SK-N-SH (cell line): ENCODE measurements around the gene TRIM38. TPM values are rescaled to one million over a fixed set of nuclear protein-coding genes. Genes with fewer than 3 reads are reported as not detected.
A peak's percentile ranks its signal among the peaks of the same experiment; 100 is the strongest.

ENCODE experiments used
- CTCF ChIA-PET: fragments of 300-600, 350-600 bp; formaldehyde crosslinking; extraction: SDS; loops from one replicate; lab custom pipeline; 2021; lab: Yijun Ruan, JAX
- POLR2A ChIA-PET: fragments of 350-600 bp; sonication (Branson Sonifier 250); formaldehyde crosslinking; extraction: SDS; loops from one replicate; lab custom pipeline; 2020; ENCODE audit warnings: antibody characterized with exemption, inconsistent platforms; lab: Yijun Ruan, JAX
- DNase-seq: peaks from one replicate; pipeline ENCODE4 v3.0.0; 2012
- H2AFZ ChIP-seq: fragments of 200-600 bp; sonication (generic); 2 replicates; pipeline ENCODE4 v1.8.1; 2016; ENCODE audit warnings: antibody characterized with exemption, mild to moderate bottlenecking, low read depth
- H3F3A ChIP-seq: fragments of 200-600 bp; sonication (generic); replicated peaks from 2 replicates; pipeline ENCODE3; 2016; ENCODE audit warnings: antibody characterized with exemption, mild to moderate bottlenecking; ENCODE audit not compliant: insufficient read depth
- H3K27ac ChIP-seq, 2 experiments: fragments of 200-500 bp in 1 of 2; fragments of 200-600 bp in 1 of 2; sonication (Bioruptor generic) in 1 of 2; sonication (generic), shearing (Covaris generic) in 1 of 2; 2 replicates each; pipeline versions ENCODE4 v1.5.1 to v1.6.1; 2014 to 2016; ENCODE audit warnings: low read depth in 2 of 2, inconsistent platforms in 1 of 2, low read length in 1 of 2, mild to moderate bottlenecking in 1 of 2, mixed read lengths in 1 of 2
- H3K27me3 ChIP-seq: fragments of 200-600 bp; sonication (generic), shearing (Covaris generic); 2 replicates; pipeline ENCODE4 v1.6.1; 2016; ENCODE audit warnings: mixed run types; ENCODE audit not compliant: insufficient read depth
- H3K36me3 ChIP-seq, 2 experiments: fragments of 200-500 bp in 1 of 2; fragments of 200-600 bp in 1 of 2; sonication (Bioruptor generic) in 1 of 2; sonication (generic) in 1 of 2; replicated peaks in 1 of 2; 2 replicates each; pipeline versions ENCODE3 to v1.5.1; 2014 to 2016; ENCODE audit warnings: low read length in 1 of 2, mild to moderate bottlenecking in 1 of 2; ENCODE audit not compliant: insufficient read depth in 2 of 2, control insufficient read depth in 1 of 2
- H3K4me1 ChIP-seq, 2 experiments: fragments of 200-500 bp in 1 of 2; fragments of 200-600 bp in 1 of 2; sonication (Bioruptor generic) in 1 of 2; sonication (generic), shearing (Covaris generic) in 1 of 2; 2 replicates each; pipeline versions ENCODE4 v1.5.1 to v1.6.1; 2014 to 2016; ENCODE audit warnings: low read depth in 1 of 2, low read length in 1 of 2, mixed run types in 1 of 2; ENCODE audit not compliant: insufficient read depth in 2 of 2, control insufficient read depth in 1 of 2
- H3K4me2 ChIP-seq: fragments of 200-600 bp; sonication (generic), shearing (Covaris generic); 2 replicates; pipeline ENCODE4 v1.6.1; 2017; ENCODE audit warnings: mixed run types
- H3K4me3 ChIP-seq, 2 experiments: fragments of 200-500 bp in 1 of 2; fragments of 200-600 bp in 1 of 2; sonication (Bioruptor generic) in 1 of 2; sonication (generic), shearing (Covaris generic) in 1 of 2; 2 replicates each; pipeline versions ENCODE4 v1.5.1 to v1.8.1; 2014 to 2016; ENCODE audit warnings: low read depth in 2 of 2, inconsistent platforms in 1 of 2, low read length in 1 of 2, mild to moderate bottlenecking in 1 of 2, mixed read lengths in 1 of 2, moderate library complexity in 1 of 2
- H3K79me2 ChIP-seq: fragments of 200-600 bp; sonication (generic); 2 replicates; pipeline ENCODE4 v1.8.1; 2017; ENCODE audit warnings: mild to moderate bottlenecking; ENCODE audit not compliant: insufficient read depth
- H3K9ac ChIP-seq: fragments of 200-600 bp; sonication (generic); 2 replicates; pipeline ENCODE4 v1.6.1; 2017; ENCODE audit warnings: mixed run types
- H3K9me2 ChIP-seq: fragments of 200-600 bp; sonication (generic); 2 replicates; pipeline ENCODE4 v1.6.1; 2017; ENCODE audit warnings: mixed run types
- H3K9me3 ChIP-seq: fragments of 200-600 bp; sonication (generic); 2 replicates; pipeline ENCODE4 v1.6.1; 2017; ENCODE audit warnings: mixed run types, mild to moderate bottlenecking, moderate library complexity
- H4K20me1 ChIP-seq: fragments of 200-600 bp; sonication (generic); 2 replicates; pipeline ENCODE4 v1.6.1; 2017; ENCODE audit warnings: mild to moderate bottlenecking, mixed run types; ENCODE audit not compliant: insufficient read depth
- CTCF ChIP-seq: fragments of 200-600 bp; sonication (generic); IDR thresholded peaks from 2 replicates; pipeline ENCODE4 v1.6.1; 2017; ENCODE audit warnings: antibody characterized with exemption, mild to moderate bottlenecking, moderate library complexity
- EP300 ChIP-seq, 2 experiments: IDR thresholded peaks; 2 replicates each; pipeline versions ENCODE4 v1.4.0 to v1.6.1; 2012; ENCODE audit warnings: borderline replicate concordance in 1 of 2, low read depth in 1 of 2, low read length in 1 of 2
- EZH2phosphoT487 ChIP-seq: fragments of 200-600 bp; sonication (generic); IDR thresholded peaks from 2 replicates; pipeline ENCODE4 v1.6.1; 2017; ENCODE audit warnings: low read depth, mixed run types, mild to moderate bottlenecking, antibody characterized with exemption, moderate library complexity, borderline replicate concordance
- FOXM1 ChIP-seq: IDR thresholded peaks from 2 replicates; pipeline ENCODE4 v1.4.0; 2012; ENCODE audit warnings: low read depth, mild to moderate bottlenecking
- IRF3 ChIP-seq: fragments of 150-350 bp; IDR thresholded peaks from 2 replicates; pipeline ENCODE4 v1.6.1; 2016; ENCODE audit warnings: mild to moderate bottlenecking, low read depth, low read length
- JUND ChIP-seq: IDR thresholded peaks from 2 replicates; pipeline ENCODE4 v1.4.0; 2012
- MXI1 ChIP-seq: IDR thresholded peaks from 2 replicates; pipeline ENCODE4 v1.6.1; 2012; ENCODE audit warnings: mild to moderate bottlenecking, low read depth, low read length, improper control_type of control experiment
- NFIC ChIP-seq: IDR thresholded peaks from 2 replicates; pipeline ENCODE4 v1.4.0; 2012; ENCODE audit warnings: borderline replicate concordance
- POLR2AphosphoS5 ChIP-seq: IDR thresholded peaks from 2 replicates; pipeline ENCODE4 v1.6.1; 2012; ENCODE audit warnings: low read depth, low read length
- RXRA ChIP-seq: IDR thresholded peaks from 2 replicates; pipeline ENCODE4 v1.4.0; 2012; ENCODE audit warnings: low read depth, mild to moderate bottlenecking, borderline replicate concordance
- SMC3 ChIP-seq: IDR thresholded peaks from 2 replicates; pipeline ENCODE4 v1.6.1; 2012; ENCODE audit warnings: low read depth, low read length, improper control_type of control experiment
- TAF1 ChIP-seq: IDR thresholded peaks from 2 replicates; pipeline ENCODE4 v1.6.1; 2012; ENCODE audit warnings: low read depth, mild to moderate bottlenecking, low read length, moderate library complexity, borderline replicate concordance
- TEAD4 ChIP-seq: IDR thresholded peaks from 2 replicates; pipeline ENCODE4 v1.4.0; 2012; ENCODE audit warnings: mild to moderate bottlenecking, borderline replicate concordance; ENCODE audit not compliant: insufficient read depth
- ZBTB33 ChIP-seq: IDR thresholded peaks from 2 replicates; pipeline ENCODE4 v1.4.0; 2012; ENCODE audit warnings: low read depth, borderline replicate concordance
- WGBS: methylation state at CpG from one replicate; pipeline ENCODE4 v1.1.6; 2017; ENCODE audit warnings: low lambda C conversion rate; 5-methylcytosine and 5-hydroxymethylcytosine counted together
- polyA plus RNA-seq, 3 experiments: library from polyadenylated mRNA; depleted of rRNA; stranded (reverse); fragments of >200 nt; gene quantifications; 2 replicates each; pipeline ENCODE4 v1.2.3, GENCODE V29; 2012

The TRIM38 gene
- polyA plus RNA-seq, 1 of the 3 experiments (the other 2 are of a cell fraction), result 0.62 TPM

GRCh38 chr6:25965058-25965457 lies 2.5 kb downstream of the TRIM38 start (continued):
- TF ChIP-seq JUND, result no peak
- TF ChIP-seq MXI1, result no peak

GRCh38 chr6:25966711-25967110 lies 4.1 kb downstream of the TRIM38 start:
- Histone ChIP-seq H3K27me3 (no peaks in the 10 kb centered on the region), H3K9ac (no peak overlapping the region), H3K79me2 (no peaks in the 10 kb centered on the region), H4K20me1 (no peaks in the 10 kb centered on the region), H3K4me2 (no peak overlapping the region), H3K9me3 (no peaks in the 10 kb centered on the region), H3F3A (no peaks in the 10 kb centered on the region), H3K27ac (no peak overlapping the region), H3K9me2 (no peaks in the 10 kb centered on the region), H2AFZ (no peak overlapping the region), H3K4me1 (peaks cover 0 to 15% of the 10 kb centered on the region in 2 experiments; a peak in 2 of 4 replicates), H3K36me3 (peaks cover 0 to 13% of the 10 kb centered on the region in 2 experiments), H3K4me3 (no peak overlapping the region)
- 87% methylated on average over 9 of the region's 9 CpGs for WGBS
- CTCF ChIA-PET, result interaction anchor here (1.3 kb wide), 1 partner anchor 248 kb away, joined by 3 read pairs; no protein-coding TSS in a partner anchor
- TF ChIP-seq SMC3 (no peak), ZBTB33 (no peak)
- no peak for DNase-seq
- POLR2A ChIA-PET, result no interaction called here

GRCh38 chr6:25968769-25969168 lies 6.2 kb downstream of the TRIM38 start:
- Histone ChIP-seq H3K9me2 (no peaks in the 10 kb centered on the region), H3K9ac (no peak overlapping the region), H3K79me2 (no peaks in the 10 kb centered on the region), H4K20me1 (no peaks in the 10 kb centered on the region), H3K4me1 (peaks cover 0 to 16% of the 10 kb centered on the region in 2 experiments; a peak in 2 of 4 replicates), H3F3A (no peaks in the 10 kb centered on the region), H3K27ac (no peak overlapping the region), H3K9me3 (no peaks in the 10 kb centered on the region), H3K27me3 (no peaks in the 10 kb centered on the region), H3K4me3 (no peak overlapping the region), H3K4me2 (no peak overlapping the region), H3K36me3 (peaks cover 3 to 23% of the 10 kb centered on the region in 2 experiments), H2AFZ (no peak overlapping the region)
- TF ChIP-seq POLR2AphosphoS5 (no peak), JUND (no peak)
- CTCF ChIA-PET, result interaction anchor here (1.0 to 3.4 kb wide), 3 partner anchors 24 to 35 kb away, joined by 3 to 11 read pairs (median 3); no protein-coding TSS in a partner anchor
- no peak for DNase-seq
- POLR2A ChIA-PET, result no interaction called here

- Histone ChIP-seq H3F3A (no peaks in the 10 kb centered on the region), H3K4me3 (no peak overlapping the region), H3K9me3 (no peaks in the 10 kb centered on the region), H3K27me3 (no peaks in the 10 kb centered on the region), H3K79me2 (no peaks in the 10 kb centered on the region), H2AFZ (peak overlapping the region; percentile 73), H3K27ac (peak overlapping the region in 1 of 2 experiments; percentile 53; a peak in 3 of 4 replicates), H3K9me2 (no peaks in the 10 kb centered on the region), H3K9ac (no peak overlapping the region), H4K20me1 (no peaks in the 10 kb centered on the region), H3K4me1 (peaks cover 0 to 16% of the 10 kb centered on the region in 2 experiments; a peak in 2 of 4 replicates), H3K4me2 (peak overlapping the region; percentile 47; the same call in 1 of the 2 replicates), H3K36me3 (peaks cover 3 to 23% of the 10 kb centered on the region in 2 experiments)
- WGBS, result 96% methylated on average over 1 of the region's 1 CpG
- ChIA-PET POLR2A (no interaction called here), CTCF (no interaction called here)
- DNase-seq, result no peak
- no peak for TF ChIP-seq EP300 (IDR thresholded peaks at IDR 0.05; ENCODE audit: borderline replicate concordance in 1 of 2, low read depth in 1 of 2, low read length in 1 of 2)
- no peak for TF ChIP-seq FOXM1
- no peak for TF ChIP-seq IRF3
- TF ChIP-seq NFIC, result peak; percentile 48
- TF ChIP-seq TAF1, result no peak
- TF ChIP-seq EZH2phosphoT487, result no peak
- TF ChIP-seq SMC3, result no peak
- no peak for TF ChIP-seq POLR2AphosphoS5
- TF ChIP-seq TEAD4, result no peak
- no peak for TF ChIP-seq CTCF
- no peak for TF ChIP-seq RXRA
These were observed 8.7 kb downstream of the TRIM38 start for GRCh38 chr6:25971187-25971821.
